Measurements from ENCODE around the gene RNF151. TPM values are rescaled to one million over a fixed set of nuclear protein-coding genes. Genes with fewer than 3 reads are reported as not detected.
A peak's percentile ranks its signal among the peaks of the same experiment; 100 is the strongest.

The RNF151 gene
- total and polyA plus RNA-seq, 2 of the 13 experiments (the other 11 are each of a cell fraction or from before 2014, with no cell fraction given): not detected

DNA sequence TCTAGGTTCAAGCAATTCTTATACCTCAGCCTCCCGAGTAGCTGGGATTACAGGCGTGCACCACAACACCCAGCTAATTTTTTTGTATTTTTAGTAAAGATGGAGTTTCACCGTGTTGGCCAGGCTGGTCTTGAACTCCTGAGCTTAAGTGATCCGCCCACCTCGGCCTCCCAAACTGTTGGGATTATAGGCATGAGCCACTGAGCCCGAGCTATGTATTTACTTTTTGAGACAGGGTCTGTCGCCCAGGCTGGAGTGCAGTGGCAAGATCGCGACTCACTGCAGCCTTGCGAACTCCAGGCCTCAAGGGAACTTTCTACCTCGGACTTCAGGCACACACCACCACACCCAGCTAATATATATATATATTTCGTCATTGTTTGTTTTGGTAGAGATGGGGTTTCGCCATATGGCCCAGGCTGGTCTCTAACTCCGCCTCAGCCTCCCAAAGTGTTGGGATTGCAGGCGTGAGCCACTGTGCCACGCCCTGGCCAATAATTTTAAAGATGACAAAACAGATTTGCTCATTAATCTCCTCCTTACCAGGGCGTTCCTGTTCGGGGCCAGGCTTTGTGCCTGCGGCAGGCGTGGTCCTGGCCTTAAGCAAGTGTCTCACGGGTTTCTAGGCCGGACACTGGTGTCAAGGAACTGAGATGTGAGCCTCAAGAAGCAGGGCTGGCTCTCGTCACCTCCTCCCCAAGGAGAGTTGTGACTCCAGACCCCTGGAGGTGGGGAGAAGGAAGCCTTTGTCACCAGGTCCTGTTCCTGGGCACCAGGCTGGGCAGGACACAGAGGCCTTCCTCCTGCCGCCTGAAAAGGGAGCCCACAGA is 48.7 kb downstream of the RNF151 start (continued):
- TF ChIP-seq, protein P1, sequence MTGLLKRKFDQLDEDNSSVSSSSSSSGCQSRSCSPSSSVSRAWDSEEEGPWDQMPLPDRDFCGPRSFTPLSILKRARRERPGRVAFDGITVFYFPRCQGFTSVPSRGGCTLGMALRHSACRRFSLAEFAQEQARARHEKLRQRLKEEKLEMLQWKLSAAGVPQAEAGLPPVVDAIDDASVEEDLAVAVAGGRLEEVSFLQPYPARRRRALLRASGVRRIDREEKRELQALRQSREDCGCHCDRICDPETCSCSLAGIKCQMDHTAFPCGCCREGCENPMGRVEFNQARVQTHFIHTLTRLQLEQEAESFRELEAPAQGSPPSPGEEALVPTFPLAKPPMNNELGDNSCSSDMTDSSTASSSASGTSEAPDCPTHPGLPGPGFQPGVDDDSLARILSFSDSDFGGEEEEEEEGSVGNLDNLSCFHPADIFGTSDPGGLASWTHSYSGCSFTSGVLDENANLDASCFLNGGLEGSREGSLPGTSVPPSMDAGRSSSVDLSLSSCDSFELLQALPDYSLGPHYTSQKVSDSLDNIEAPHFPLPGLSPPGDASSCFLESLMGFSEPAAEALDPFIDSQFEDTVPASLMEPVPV (CRISPR knock-in tag; IDR thresholded peaks at IDR 0.05): no peak
- no peak for TF ChIP-seq HOMEZ (CRISPR knock-in tag; IDR thresholded peaks at IDR 0.05; ENCODE audit: low read depth)
- no peak for TF ChIP-seq POGZ (CRISPR knock-in tag; IDR thresholded peaks at IDR 0.05)
- TF ChIP-seq MYNN (CRISPR knock-in tag; IDR thresholded peaks at IDR 0.05; ENCODE audit: low read depth): no peak
- no peak; the same call in 1 of the 2 replicates for TF ChIP-seq RXRA (CRISPR knock-in tag; IDR thresholded peaks at IDR 0.05)
- TF ChIP-seq RBAK (CRISPR knock-in tag; IDR thresholded peaks at IDR 0.05): no peak
- TF ChIP-seq ZNF264 (CRISPR knock-in tag; IDR thresholded peaks at IDR 0.05): no peak
- TF ChIP-seq, protein P2, sequence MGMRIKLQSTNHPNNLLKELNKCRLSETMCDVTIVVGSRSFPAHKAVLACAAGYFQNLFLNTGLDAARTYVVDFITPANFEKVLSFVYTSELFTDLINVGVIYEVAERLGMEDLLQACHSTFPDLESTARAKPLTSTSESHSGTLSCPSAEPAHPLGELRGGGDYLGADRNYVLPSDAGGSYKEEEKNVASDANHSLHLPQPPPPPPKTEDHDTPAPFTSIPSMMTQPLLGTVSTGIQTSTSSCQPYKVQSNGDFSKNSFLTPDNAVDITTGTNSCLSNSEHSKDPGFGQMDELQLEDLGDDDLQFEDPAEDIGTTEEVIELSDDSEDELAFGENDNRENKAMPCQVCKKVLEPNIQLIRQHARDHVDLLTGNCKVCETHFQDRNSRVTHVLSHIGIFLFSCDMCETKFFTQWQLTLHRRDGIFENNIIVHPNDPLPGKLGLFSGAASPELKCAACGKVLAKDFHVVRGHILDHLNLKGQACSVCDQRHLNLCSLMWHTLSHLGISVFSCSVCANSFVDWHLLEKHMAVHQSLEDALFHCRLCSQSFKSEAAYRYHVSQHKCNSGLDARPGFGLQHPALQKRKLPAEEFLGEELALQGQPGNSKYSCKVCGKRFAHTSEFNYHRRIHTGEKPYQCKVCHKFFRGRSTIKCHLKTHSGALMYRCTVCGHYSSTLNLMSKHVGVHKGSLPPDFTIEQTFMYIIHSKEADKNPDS (CRISPR knock-in tag; IDR thresholded peaks at IDR 0.05): no peak
- TF ChIP-seq ZNF605 (CRISPR knock-in tag; IDR thresholded peaks at IDR 0.05): no peak
- no peak for TF ChIP-seq RBFOX2 (IDR thresholded peaks at IDR 0.05; ENCODE audit: low read depth, low read length)
- TF ChIP-seq ZBTB33 (CRISPR knock-in tag; IDR thresholded peaks at IDR 0.05): no peak
- TF ChIP-seq, protein P3, sequence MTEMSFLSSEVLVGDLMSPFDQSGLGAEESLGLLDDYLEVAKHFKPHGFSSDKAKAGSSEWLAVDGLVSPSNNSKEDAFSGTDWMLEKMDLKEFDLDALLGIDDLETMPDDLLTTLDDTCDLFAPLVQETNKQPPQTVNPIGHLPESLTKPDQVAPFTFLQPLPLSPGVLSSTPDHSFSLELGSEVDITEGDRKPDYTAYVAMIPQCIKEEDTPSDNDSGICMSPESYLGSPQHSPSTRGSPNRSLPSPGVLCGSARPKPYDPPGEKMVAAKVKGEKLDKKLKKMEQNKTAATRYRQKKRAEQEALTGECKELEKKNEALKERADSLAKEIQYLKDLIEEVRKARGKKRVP (CRISPR knock-in tag; IDR thresholded peaks at IDR 0.05): peak in 1 of 2 experiments; percentile 87; a peak in 2 of 4 replicates
- TF ChIP-seq KLF11 (CRISPR knock-in tag; IDR thresholded peaks at IDR 0.05): no peak
- TF ChIP-seq AGO2 (optimal IDR thresholded peaks at IDR 0.05; ENCODE audit: low read depth, low read length): no peak
- TF ChIP-seq PRDM15 (CRISPR knock-in tag; IDR thresholded peaks at IDR 0.05): no peak
- TF ChIP-seq RXRB (CRISPR knock-in tag; IDR thresholded peaks at IDR 0.05; ENCODE audit: borderline replicate concordance): no peak
- no peak for TF ChIP-seq HMGA1 (CRISPR knock-in tag; conservative IDR thresholded peaks at IDR 0.05)

Measured in HepG2 (cell line).